PFSK-1 (cell line): ENCODE measurements around the gene B3GAT2.

ENCODE experiments used
- POLR2AphosphoS5 ChIP-seq: IDR thresholded peaks from 2 replicates; pipeline ENCODE4 v1.6.1; 2012; ENCODE audit warnings: low read depth, mild to moderate bottlenecking, control low read depth, low read length, moderate library complexity
- SIN3A ChIP-seq: IDR thresholded peaks from 2 replicates; pipeline ENCODE4 v1.6.1; 2012; ENCODE audit warnings: mild to moderate bottlenecking, low read length, moderate library complexity, borderline replicate concordance; ENCODE audit not compliant: insufficient read depth
- TF ChIP-seq, protein P1 (sequence below), 2 experiments: IDR thresholded peaks; 2 replicates each; pipeline versions ENCODE4 v1.6.1 to v1.8.0; 2011 to 2012; ENCODE audit warnings: low read depth in 2 of 2, low read length in 2 of 2, control low read depth in 1 of 2, inconsistent platforms in 1 of 2, mild to moderate bottlenecking in 1 of 2, moderate library complexity in 1 of 2; ENCODE audit not compliant: insufficient read depth in 1 of 2

DNA sequence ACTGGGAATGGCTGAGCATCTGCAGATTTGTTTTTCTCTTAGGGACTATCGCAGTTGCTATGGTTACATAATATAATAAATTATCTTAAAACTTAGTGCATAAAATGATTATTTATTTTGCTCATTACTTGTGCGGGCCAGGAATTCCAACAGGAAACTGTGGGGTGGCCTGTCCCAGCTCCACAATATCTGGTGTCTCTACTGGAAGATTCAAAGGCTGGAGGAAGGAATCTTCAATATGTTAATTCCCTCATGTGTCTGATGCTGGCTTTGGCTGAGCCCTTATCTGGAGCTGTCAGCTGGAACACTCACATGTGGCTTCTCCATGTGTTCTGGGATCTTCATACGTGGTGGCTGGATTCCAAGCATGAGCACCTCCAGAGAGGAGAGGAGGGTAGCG is 23.9 kb upstream of the B3GAT2 start:
- TF ChIP-seq POLR2AphosphoS5 (no peak), SIN3A (no peak)
- TF ChIP-seq, protein P1, sequence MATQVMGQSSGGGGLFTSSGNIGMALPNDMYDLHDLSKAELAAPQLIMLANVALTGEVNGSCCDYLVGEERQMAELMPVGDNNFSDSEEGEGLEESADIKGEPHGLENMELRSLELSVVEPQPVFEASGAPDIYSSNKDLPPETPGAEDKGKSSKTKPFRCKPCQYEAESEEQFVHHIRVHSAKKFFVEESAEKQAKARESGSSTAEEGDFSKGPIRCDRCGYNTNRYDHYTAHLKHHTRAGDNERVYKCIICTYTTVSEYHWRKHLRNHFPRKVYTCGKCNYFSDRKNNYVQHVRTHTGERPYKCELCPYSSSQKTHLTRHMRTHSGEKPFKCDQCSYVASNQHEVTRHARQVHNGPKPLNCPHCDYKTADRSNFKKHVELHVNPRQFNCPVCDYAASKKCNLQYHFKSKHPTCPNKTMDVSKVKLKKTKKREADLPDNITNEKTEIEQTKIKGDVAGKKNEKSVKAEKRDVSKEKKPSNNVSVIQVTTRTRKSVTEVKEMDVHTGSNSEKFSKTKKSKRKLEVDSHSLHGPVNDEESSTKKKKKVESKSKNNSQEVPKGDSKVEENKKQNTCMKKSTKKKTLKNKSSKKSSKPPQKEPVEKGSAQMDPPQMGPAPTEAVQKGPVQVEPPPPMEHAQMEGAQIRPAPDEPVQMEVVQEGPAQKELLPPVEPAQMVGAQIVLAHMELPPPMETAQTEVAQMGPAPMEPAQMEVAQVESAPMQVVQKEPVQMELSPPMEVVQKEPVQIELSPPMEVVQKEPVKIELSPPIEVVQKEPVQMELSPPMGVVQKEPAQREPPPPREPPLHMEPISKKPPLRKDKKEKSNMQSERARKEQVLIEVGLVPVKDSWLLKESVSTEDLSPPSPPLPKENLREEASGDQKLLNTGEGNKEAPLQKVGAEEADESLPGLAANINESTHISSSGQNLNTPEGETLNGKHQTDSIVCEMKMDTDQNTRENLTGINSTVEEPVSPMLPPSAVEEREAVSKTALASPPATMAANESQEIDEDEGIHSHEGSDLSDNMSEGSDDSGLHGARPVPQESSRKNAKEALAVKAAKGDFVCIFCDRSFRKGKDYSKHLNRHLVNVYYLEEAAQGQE (IDR thresholded peaks at IDR 0.05; ENCODE audit: insufficient read depth in 1 of 2, low read depth in 2 of 2, low read length in 2 of 2): no peak
